ENCODE results near the gene DGKZ.

DNA sequence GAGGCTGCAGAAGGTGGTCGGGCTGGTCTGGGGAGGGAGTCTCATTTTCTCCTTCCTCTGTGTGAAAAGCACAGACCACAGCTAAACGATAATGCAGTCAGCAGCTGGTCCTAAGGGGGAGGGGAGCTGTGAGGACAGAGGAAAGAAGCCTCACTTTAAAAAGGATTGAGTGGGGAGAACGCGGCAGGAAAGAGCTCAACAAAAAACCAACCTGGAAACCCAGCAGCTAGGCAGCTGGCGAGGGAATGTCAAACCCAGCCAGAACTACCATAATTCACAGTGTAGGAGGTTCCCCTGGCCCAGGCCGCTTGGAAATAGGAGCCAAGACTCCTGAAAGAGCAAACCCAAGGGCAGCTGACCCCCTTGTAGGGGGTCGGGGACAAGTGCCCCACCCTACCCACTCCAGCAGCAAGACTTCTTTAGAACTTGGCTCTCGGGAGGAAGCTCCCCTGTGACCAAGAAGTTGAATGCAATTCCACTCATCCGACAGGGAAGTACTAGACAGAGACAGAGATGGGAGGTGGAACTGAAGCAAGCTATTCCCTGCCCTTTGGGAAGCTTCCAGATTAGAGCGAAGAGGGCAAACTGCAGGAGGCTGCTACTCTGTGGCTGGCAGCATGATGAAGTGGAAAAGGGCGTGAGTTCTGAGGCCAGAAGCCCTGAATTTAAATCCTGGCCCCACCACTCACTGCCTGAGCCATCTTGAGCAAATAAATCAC lies 16.5 kb upstream of the DGKZ start:
- TF ChIP-seq, protein P1, sequence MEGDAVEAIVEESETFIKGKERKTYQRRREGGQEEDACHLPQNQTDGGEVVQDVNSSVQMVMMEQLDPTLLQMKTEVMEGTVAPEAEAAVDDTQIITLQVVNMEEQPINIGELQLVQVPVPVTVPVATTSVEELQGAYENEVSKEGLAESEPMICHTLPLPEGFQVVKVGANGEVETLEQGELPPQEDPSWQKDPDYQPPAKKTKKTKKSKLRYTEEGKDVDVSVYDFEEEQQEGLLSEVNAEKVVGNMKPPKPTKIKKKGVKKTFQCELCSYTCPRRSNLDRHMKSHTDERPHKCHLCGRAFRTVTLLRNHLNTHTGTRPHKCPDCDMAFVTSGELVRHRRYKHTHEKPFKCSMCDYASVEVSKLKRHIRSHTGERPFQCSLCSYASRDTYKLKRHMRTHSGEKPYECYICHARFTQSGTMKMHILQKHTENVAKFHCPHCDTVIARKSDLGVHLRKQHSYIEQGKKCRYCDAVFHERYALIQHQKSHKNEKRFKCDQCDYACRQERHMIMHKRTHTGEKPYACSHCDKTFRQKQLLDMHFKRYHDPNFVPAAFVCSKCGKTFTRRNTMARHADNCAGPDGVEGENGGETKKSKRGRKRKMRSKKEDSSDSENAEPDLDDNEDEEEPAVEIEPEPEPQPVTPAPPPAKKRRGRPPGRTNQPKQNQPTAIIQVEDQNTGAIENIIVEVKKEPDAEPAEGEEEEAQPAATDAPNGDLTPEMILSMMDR (IDR thresholded peaks at IDR 0.05), result no peak
- no peak for TF ChIP-seq EP300 (IDR thresholded peaks at IDR 0.05)

Data from stomach (tissue), 4 donors.